HepG2 (cell line): ENCODE measurements around the gene ZACN. TPM values are rescaled to one million over a fixed set of nuclear protein-coding genes. Genes with fewer than 3 reads are reported as not detected.

ENCODE experiments used
- ATF1 ChIP-seq: IDR thresholded peaks from 2 replicates; pipeline ENCODE4 v1.6.1; 2016; ENCODE audit warnings: mild to moderate bottlenecking, control low read depth
- GTF2F1 ChIP-seq: fragments of 150-350 bp; IDR thresholded peaks from 2 replicates; pipeline ENCODE4 v1.6.1; 2014; ENCODE audit warnings: low read length
- JUND ChIP-seq: sonication (generic); formaldehyde crosslinking; IDR thresholded peaks from 2 replicates; pipeline ENCODE4 v1.8.0; 2022; ENCODE audit warnings: mild to moderate bottlenecking, missing genetic modification reagents
- NCOA2 ChIP-seq: sonication (generic); formaldehyde crosslinking; IDR thresholded peaks from 2 replicates; pipeline ENCODE4 v1.8.0; 2022; ENCODE audit warnings: inconsistent platforms
- NFAT5 ChIP-seq: sonication (generic); formaldehyde crosslinking; IDR thresholded peaks from 2 replicates; pipeline ENCODE4 v1.4.0; 2020; ENCODE audit warnings: missing genetic modification reagents
- PHF20 ChIP-seq: sonication (generic); formaldehyde crosslinking; IDR thresholded peaks from 2 replicates; pipeline ENCODE4 v1.5.0; 2020; ENCODE audit warnings: mild to moderate bottlenecking, missing genetic modification reagents
- RCOR2 ChIP-seq: IDR thresholded peaks from 2 replicates; pipeline ENCODE4 v1.6.1; 2016; ENCODE audit warnings: missing biosample characterization, missing genetic modification reagents
- RFX1 ChIP-seq: fragments of 450-650 bp; IDR thresholded peaks from 2 replicates; pipeline ENCODE4 v1.6.1; 2017
- SOX13 ChIP-seq, 3 experiments: fragments of 450-650 bp in 1 of 3; sonication (generic) in 1 of 3; formaldehyde crosslinking in 1 of 3; IDR thresholded peaks in 2 of 3; conservative IDR thresholded peaks in 1 of 3; 2 replicates each; pipeline versions ENCODE4 v1.5.0 to v1.6.1; 2016 to 2020; ENCODE audit warnings: antibody characterized with exemption in 1 of 3, mild to moderate bottlenecking in 1 of 3, missing compliant biosample characterization in 1 of 3, missing genetic modification reagents in 1 of 3, moderate library complexity in 1 of 3
- TBX2 ChIP-seq: sonication (generic); formaldehyde crosslinking; IDR thresholded peaks from 2 replicates; pipeline ENCODE4 v1.5.0; 2020; ENCODE audit warnings: missing genetic modification reagents, mild to moderate bottlenecking, borderline replicate concordance
- UBTF ChIP-seq: sonication (generic); formaldehyde crosslinking; IDR thresholded peaks from 2 replicates; pipeline ENCODE4 v1.4.0; 2020; ENCODE audit warnings: mild to moderate bottlenecking, missing genetic modification reagents
- ZBTB7B ChIP-seq: sonication (generic); formaldehyde crosslinking; IDR thresholded peaks from 2 replicates; pipeline ENCODE4 v1.4.0; 2020; ENCODE audit warnings: missing genetic modification reagents
- ZMAT5 ChIP-seq: sonication (generic); formaldehyde crosslinking; IDR thresholded peaks from 2 replicates; pipeline ENCODE4 v1.5.0; 2020; ENCODE audit warnings: mild to moderate bottlenecking, low read depth, missing genetic modification reagents, borderline replicate concordance
- polyA plus RNA-seq, 8 experiments: library from polyadenylated mRNA; depleted of rRNA in 3 of 8; stranded (reverse) in 7 of 8; unstranded in 1 of 8; fragments of >200 nt; fragmentation: Illumina TruSeq in 4 of 8; extraction: Trizol in 4 of 8; gene quantifications; 2 replicates each; pipeline versions ENCODE4 v1.2.1 to v1.2.3, GENCODE V29; 2011 to 2016; ENCODE audit warnings: low read depth in 4 of 8, missing spikeins in 1 of 8, mixed read lengths in 1 of 8; ENCODE audit not compliant: insufficient read depth in 1 of 8
- total RNA-seq, 5 experiments: library from RNA; depleted of rRNA; stranded (reverse); fragments of >200 nt; fragmentation: Illumina TruSeq; extraction: Trizol; gene quantifications; 2 replicates each; pipeline ENCODE4 v1.2.3, GENCODE V29; 2016; ENCODE audit warnings: low read depth in 1 of 5
- TF ChIP-seq, protein P1 (sequence below): sonication (generic); formaldehyde crosslinking; conservative IDR thresholded peaks from 2 replicates; pipeline ENCODE4 v1.5.0; 2020; ENCODE audit warnings: missing genetic modification reagents
- TF ChIP-seq, protein P2 (sequence below): sonication (generic); formaldehyde crosslinking; IDR thresholded peaks from 2 replicates; pipeline ENCODE4 v1.4.0; 2020; ENCODE audit warnings: missing genetic modification reagents
- TF ChIP-seq, protein P3 (sequence below): sonication (generic); formaldehyde crosslinking; IDR thresholded peaks from 2 replicates; pipeline ENCODE4 v1.8.1; 2023; ENCODE audit warnings: missing genetic modification reagents, inconsistent platforms, borderline replicate concordance

ZACN gene
- total and polyA plus RNA-seq, 2 of the 13 experiments (the other 11 are each of a cell fraction or from before 2014, with no cell fraction given), result 0.11 to 0.15 TPM

DNA sequence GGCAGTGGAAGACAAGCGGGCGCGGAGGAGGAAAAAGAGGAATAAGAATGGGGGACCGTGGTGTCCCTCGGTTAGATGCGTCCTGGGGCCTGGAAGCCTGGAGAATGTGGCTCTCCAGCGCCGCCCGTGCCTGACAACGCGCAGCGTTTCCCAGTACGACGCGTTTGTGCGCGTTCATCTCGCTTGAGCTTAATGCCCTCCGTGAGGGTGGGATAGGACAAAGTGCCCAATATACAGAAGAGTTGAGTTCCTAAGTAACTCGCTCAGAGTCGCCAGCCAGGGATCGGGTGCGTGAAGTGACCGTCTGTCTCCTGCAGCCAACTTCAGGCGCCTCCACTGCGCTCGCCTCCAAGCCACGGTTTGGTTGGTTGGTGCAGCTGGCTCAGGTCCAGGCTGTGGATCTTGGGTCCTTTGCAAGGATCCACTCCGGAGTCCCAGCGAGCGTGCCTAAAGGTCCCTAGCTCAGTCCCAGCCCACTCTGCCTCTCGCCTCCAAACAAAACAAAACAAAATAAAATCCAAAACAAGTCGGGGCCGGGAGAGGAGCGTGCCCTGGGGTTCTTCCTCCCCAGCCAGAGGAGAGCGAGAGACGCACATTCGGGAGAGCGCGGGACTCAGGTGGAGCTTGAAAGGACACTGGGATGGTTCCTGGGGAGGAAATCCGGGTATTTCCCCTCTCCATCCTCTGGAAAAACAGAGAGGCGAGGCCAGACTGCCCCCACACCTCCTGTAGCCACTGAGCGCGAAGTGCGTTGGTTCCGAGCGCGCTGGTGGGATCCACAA lies 3.4 kb upstream of the ZACN start (continued):
- TF ChIP-seq, protein P1, sequence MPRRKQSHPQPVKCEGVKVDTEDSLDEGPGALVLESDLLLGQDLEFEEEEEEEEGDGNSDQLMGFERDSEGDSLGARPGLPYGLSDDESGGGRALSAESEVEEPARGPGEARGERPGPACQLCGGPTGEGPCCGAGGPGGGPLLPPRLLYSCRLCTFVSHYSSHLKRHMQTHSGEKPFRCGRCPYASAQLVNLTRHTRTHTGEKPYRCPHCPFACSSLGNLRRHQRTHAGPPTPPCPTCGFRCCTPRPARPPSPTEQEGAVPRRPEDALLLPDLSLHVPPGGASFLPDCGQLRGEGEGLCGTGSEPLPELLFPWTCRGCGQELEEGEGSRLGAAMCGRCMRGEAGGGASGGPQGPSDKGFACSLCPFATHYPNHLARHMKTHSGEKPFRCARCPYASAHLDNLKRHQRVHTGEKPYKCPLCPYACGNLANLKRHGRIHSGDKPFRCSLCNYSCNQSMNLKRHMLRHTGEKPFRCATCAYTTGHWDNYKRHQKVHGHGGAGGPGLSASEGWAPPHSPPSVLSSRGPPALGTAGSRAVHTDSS (CRISPR knock-in tag), result no peak
- no peak for TF ChIP-seq PHF20 (CRISPR knock-in tag)
- no peak for TF ChIP-seq UBTF (CRISPR knock-in tag)
- no peak for TF ChIP-seq RCOR2 (CRISPR knock-in tag)
- TF ChIP-seq NCOA2, result no peak
- TF ChIP-seq JUND (CRISPR knock-in tag), result no peak
- TF ChIP-seq ZMAT5, result no peak
- TF ChIP-seq, protein P2, sequence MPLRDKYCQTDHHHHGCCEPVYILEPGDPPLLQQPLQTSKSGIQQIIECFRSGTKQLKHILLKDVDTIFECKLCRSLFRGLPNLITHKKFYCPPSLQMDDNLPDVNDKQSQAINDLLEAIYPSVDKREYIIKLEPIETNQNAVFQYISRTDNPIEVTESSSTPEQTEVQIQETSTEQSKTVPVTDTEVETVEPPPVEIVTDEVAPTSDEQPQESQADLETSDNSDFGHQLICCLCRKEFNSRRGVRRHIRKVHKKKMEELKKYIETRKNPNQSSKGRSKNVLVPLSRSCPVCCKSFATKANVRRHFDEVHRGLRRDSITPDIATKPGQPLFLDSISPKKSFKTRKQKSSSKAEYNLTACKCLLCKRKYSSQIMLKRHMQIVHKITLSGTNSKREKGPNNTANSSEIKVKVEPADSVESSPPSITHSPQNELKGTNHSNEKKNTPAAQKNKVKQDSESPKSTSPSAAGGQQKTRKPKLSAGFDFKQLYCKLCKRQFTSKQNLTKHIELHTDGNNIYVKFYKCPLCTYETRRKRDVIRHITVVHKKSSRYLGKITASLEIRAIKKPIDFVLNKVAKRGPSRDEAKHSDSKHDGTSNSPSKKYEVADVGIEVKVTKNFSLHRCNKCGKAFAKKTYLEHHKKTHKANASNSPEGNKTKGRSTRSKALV (CRISPR knock-in tag), result peak; percentile 100
- TF ChIP-seq NFAT5 (CRISPR knock-in tag), result no peak
- TF ChIP-seq ZBTB7B (CRISPR knock-in tag), result no peak
- TF ChIP-seq GTF2F1, result no peak
- no peak for TF ChIP-seq TBX2 (CRISPR knock-in tag)
- TF ChIP-seq, protein P3, sequence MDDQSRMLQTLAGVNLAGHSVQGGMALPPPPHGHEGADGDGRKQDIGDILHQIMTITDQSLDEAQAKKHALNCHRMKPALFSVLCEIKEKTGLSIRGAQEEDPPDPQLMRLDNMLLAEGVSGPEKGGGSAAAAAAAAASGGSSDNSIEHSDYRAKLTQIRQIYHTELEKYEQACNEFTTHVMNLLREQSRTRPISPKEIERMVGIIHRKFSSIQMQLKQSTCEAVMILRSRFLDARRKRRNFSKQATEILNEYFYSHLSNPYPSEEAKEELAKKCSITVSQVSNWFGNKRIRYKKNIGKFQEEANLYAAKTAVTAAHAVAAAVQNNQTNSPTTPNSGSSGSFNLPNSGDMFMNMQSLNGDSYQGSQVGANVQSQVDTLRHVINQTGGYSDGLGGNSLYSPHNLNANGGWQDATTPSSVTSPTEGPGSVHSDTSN (CRISPR knock-in tag), result no peak
- TF ChIP-seq ATF1 (CRISPR knock-in tag), result no peak
- TF ChIP-seq SOX13 (IDR thresholded peaks at IDR 0.05), result no peak
- TF ChIP-seq SOX13 (CRISPR knock-in tag; conservative IDR thresholded peaks at IDR 0.05 in 1 of 2, IDR thresholded peaks at IDR 0.05 in 1 of 2), result no peak
- no peak for TF ChIP-seq RFX1
